Stimulated activated CD8-positive, alpha-beta memory T cell treated with anti-CD3 and anti-CD28 coated beads, Interleukin-7, amount 100 ng/mL, for 48 hours (primary cell): ENCODE data around the gene ST3GAL3.

ENCODE experiments used
- DNase-seq, 2 donors: peaks; one replicate each; pipeline ENCODE4 v3.0.0-alpha.2; 2020; ENCODE audit warnings: low read depth in 1 of 2; ENCODE audit errors: extremely low read depth in 1 of 2

Gene ST3GAL3

GRCh38 chr1:43847290-43847689, 140.0 kb downstream of the ST3GAL3 start:
- DNase-seq, result no peak

- no peak for DNase-seq
Measured at GRCh38 chr1:43847882-43848281, 140.5 kb downstream of the ST3GAL3 start.

DNA sequence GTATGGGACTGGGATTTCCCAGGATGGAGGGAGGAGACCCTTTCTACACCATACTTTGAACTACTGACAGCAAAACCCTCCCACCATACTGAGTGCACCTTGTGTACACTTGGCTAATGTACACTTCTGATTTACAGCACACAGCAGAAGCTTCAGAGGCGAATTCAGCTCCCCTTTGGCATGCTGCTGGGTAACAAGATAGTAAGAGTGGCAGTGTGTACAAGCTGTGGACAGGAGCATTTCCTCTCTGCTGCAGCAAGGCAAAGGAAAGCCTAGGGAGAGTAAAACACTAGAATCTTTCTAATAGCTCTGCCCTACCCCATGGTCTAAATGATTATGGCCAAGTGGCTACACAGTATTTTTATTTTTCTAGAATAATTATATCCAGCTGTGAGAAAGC, 142.3 kb downstream of the ST3GAL3 start:
- DNase-seq, result no peak

DNA sequence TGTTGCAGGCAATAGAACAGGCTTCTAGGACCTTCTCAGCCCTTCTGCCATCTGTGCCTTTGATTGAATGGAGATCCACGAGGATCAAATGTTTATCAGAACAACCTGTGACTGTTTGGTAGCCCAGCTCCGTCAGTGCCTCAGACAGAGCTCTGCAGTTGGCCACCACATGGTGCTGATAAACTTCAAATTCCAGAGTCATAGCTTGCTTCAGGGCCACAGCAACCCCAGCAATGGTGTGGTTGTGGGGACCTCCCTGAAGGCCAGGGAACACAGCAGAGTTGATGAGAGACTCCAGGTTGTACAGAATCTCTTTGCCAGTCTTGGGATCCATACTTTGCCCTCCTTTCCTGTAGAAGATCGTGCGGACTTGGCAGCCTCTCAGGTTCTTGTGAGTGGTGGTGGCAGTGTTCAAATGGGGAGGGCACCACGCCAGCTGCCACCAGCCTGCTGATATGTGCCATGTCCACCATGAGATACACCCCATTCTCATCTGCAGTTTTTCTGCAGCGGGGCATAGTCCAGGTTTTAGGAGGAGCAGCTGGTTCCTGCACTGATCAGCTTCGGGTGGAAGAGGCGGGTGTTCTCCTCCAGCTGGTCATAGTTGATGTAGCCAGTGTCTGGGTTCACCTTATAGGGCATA, 143.4 kb downstream of the ST3GAL3 start:
- no peak for DNase-seq

DNA sequence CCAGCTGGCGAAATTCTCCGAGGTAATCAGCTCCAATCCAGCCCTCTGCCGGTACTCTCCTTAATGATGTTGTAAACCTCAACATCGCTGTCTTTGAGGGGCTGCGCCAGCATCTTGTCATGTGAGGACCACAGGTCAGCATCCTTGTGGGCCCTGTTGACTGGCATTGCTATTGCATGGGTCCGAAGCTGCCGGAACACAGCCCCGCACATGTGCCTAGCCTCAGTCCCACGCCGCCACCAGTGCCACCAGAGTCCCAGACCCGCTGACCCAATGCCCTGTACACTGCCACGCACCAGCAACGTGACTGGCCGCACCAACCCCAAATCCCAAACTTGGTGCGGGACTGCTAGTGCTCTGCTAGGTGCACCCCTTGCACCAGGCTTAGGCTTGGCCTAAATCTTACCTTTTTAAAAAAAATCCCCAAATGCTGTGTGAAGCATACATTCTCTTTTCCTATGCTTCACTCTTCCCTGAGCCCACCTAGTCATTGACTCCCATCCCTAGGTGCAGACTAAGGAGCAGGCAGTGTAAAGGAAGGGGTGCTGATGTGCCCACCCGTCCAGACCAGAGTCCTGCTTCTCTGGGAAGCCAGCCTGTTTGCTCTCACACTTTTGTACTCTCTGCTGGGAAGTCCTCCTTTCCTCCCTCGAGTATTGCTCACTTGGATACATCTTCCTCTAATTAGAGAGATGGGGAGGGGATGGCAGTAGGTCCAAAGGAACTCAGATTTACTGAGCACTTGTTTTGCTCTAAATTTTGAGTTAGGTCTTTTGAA, 144.4 kb downstream of the ST3GAL3 start:
- no peak for DNase-seq

- DNase-seq, result peak in 1 of 2 donors; percentile 8
Measured at GRCh38 chr1:43853161-43853921, 146.0 kb downstream of the ST3GAL3 start.

DNA sequence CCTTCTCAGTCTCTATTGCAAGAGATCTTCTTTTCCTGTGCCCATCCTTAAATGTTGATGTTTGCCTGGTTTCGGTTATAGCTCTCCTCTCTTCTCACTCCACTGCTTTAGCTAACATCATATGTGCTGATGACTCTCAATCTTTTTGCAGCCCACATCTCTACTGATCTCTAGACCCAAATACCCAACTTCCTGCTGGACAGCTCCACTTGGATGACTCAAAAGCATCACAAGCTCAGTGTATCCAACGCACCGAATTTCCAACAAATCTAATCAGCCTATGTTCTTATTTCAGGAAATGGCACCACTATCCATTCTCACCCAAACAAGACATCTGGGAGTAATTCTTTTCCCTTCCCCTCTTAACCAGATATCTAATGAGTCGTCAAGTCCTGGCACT, 147.1 kb downstream of the ST3GAL3 start:
- no peak for DNase-seq

- DNase-seq, result no peak
Measured at GRCh38 chr1:43856188-43856587, 148.9 kb downstream of the ST3GAL3 start.

GRCh38 chr1:43857163-43857562, 149.8 kb downstream of the ST3GAL3 start:
- no peak for DNase-seq

DNA sequence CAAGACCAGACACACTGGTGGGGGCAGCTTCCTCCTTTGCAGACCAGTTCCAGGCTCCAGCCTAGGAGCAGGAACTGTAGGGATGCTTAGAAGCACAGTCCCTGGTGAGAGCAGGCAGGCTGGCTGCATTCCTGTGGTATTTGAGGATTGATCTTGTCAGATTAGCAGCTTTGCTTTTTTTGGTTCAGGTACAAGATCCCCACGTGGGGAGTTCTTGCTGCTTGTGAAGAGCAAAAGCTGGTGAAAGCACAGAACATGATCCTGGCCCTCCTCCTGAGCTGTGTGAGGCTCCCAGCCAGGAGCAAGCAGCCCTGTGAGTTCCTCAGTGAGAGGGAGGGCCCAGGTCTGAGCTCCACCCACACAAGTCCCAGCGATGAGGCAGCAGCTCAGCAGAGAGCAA, 151.0 kb downstream of the ST3GAL3 start:
- no peak for DNase-seq

- no peak for DNase-seq
Measured at GRCh38 chr1:43861337-43861736, 154.0 kb downstream of the ST3GAL3 start.

DNA sequence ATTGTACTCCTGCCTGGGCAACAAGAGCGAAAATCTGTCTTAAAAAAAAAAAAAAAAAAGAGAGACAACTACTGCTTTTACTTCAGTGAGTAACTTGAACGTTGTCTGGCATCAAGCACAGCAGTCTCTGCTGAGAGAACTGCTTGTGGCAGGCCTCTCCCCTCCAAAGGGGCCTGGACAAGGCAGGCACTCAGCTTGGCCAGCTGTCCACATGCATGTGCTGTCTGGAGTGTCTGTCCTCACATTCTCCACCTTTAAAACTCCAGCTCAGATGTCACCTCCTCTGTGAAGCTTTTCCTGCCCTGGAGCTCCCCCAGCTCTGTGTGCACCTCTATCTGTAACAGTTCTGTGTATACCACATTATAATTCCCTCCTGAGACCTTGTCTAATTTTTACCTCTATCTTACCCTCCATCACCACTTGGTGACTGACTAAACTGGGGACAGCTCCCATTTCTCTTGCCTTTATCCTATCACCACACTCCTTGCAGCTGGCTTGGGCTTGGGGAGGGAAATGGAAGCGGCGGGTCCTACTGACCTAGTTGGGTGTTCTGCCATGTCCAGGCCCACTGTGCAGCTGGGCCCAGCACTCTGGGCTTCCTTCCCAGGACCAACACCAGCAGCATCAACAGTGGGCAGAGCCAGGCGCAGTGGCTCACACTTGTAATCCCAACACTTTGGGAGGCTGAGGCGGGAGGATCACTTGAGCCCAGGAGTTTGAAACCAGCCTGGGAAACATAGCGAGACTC, 154.8 kb downstream of the ST3GAL3 start:
- DNase-seq, result no peak

GRCh38 chr1:43864111-43865045, 157.0 kb downstream of the ST3GAL3 start:
- DNase-seq, result no peak

GRCh38 chr1:43866201-43866600, 158.9 kb downstream of the ST3GAL3 start:
- DNase-seq, result no peak

DNA sequence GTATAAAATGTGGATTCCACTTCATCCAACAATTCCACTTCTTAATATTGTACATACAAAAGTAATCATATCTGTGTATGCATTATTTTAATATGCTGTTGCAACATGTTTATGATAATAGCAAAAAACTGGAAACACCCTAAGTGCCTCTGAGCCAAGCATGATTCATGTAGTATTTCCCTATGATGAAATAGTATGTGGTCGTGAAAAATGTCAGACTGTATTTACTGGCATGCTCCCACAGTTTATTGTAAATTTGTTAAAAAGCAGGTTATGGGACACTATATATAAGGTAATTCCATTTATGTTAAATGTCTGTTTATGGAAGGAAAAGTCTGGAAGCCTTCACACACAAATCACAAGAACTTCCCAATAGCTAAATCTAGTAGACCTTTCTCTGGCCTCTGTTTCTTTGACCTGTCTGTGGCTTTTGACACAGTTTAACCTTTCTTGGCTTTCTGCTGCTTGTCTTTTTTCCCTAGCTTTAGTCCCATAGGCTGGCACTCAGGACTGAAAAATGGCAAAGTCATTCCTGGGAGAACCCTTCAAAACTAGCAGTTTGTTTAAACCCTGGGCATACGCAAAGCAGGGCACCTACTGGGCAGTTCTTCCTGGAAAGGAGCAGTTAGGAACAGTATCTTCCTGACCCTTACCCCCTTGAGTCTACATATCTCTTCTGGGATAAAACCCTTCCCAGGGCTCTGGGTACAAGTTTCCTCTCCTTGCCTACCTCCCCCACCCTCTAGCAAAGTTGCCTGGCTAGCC, 160.8 kb downstream of the ST3GAL3 start:
- no peak for DNase-seq

DNA sequence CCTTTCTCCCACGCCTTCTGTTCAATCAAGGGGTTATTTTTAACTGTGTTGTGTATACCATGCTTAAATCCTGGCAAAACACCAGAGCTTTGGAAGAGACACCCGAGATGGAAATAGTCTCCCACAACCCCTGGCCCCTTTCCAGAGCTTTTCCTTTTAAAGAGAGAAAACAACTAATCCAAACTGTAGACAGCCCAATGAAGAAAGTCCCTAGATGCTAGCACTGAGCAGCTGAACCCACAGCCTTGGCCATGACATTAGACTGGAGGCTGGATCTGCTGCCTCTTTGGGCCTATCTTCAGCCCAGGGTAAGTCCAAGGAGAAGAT, 161.4 kb downstream of the ST3GAL3 start:
- no peak for DNase-seq

DNA sequence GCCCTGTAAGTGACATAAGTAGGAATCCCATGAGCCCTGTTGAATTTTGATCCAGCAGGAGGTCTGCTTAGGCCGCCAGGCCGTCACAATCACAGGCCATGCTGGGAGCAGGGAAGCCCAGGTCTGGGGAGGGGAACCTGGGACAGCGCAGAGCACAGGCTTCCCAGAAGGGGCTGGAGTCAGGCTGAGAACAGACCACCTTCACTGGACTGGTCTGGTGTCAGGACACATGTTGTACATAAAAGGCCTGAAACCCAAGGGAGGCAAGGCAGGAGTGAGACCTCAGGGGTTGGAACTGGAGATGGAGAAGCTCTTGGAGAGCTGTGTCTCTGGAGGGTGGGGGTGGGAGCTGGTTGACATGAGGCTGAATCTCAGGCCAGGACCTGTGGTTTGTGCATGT, 163.0 kb downstream of the ST3GAL3 start:
- DNase-seq, result no peak

DNA sequence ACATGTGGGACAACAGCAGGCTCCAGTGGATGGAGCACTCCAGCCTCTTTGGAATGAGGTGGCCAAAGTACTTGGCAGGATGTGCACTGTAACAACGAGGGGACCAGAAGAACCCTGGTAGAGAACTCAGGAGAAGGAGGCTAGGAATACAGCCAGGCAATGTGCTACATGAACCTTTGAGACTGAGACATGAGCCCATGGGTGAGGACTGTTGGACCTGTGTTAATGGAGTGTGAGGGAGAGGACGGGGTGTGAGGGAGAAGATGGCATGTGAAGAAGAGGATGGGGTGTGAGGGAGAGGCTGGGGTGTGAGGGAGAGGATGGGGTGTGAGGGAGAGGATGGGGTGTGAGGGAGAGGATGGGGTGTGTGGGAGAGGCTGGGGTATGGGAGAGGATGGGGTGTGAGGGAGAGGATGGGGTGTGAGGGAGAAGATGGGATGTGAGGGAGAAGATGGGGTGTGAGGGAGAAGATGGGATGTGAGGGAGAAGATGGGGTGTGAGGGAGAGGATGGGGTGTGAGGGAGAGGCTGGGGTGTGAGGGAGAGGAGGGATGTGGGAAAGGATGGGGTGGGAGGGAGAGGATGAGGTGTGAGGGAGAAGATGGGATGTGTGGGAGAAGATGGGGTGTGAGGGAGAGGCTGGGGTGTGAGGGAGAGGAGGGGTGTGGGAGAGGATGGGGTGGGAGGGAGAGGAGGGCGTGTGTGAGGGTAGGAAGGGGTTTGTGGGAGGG, 164.0 kb downstream of the ST3GAL3 start:
- DNase-seq, result no peak

- DNase-seq, result no peak
Measured at GRCh38 chr1:43872280-43872679, 164.9 kb downstream of the ST3GAL3 start.
